ENCODE measurements around the gene PPARG.
A peak's percentile ranks its signal among the peaks of the same experiment; 100 is the strongest.

PPARG gene

GRCh38 chr3:12396471-12396870, 107.6 kb downstream of the PPARG start:
- H3K4me1 ChIP-seq (ENCODE audit: control insufficient read depth in 5 of 5, insufficient read depth in 5 of 5, low read length in 5 of 5): peaks cover 8 to 73% (median 60%) of the 10 kb centered on the region in 5 donors

GRCh38 chr3:12399226-12399625, 110.4 kb downstream of the PPARG start:
- H3K9me3 ChIP-seq (ENCODE audit: control insufficient read depth in 5 of 5, low read length in 5 of 5): no peaks in the 10 kb centered on the region
- H3K27ac ChIP-seq (ENCODE audit: low read depth, low read length): peak overlapping the region; percentile 51
- no peak overlapping the region for H3K9ac ChIP-seq (ENCODE audit: low read length in 5 of 5)
- H3K27me3 ChIP-seq (ENCODE audit: control insufficient read depth in 5 of 5, insufficient read depth in 4 of 5, low read length in 5 of 5): no peaks in the 10 kb centered on the region
- H3K36me3 ChIP-seq (ENCODE audit: control insufficient read depth in 5 of 5, insufficient read depth in 5 of 5, low read length in 5 of 5): peaks cover 8 to 50% (median 12%) of the 10 kb centered on the region in 5 donors
- peaks cover 8 to 52% (median 39%) of the 10 kb centered on the region in 5 donors for H3K4me1 ChIP-seq (ENCODE audit: control insufficient read depth in 5 of 5, insufficient read depth in 5 of 5, low read length in 5 of 5)
- H3K4me3 ChIP-seq (ENCODE audit: low read depth in 1 of 5, low read length in 5 of 5): no peak overlapping the region

More at GRCh38 chr3:12396471-12396870, 107.6 kb downstream of the PPARG start:
- Histone ChIP-seq H3K36me3 (ENCODE audit: control insufficient read depth in 5 of 5, insufficient read depth in 5 of 5, low read length in 5 of 5) (peaks cover 8 to 50% (median 22%) of the 10 kb centered on the region in 5 donors), H3K9me3 (ENCODE audit: control insufficient read depth in 5 of 5, low read length in 5 of 5) (no peaks in the 10 kb centered on the region), H3K4me3 (ENCODE audit: low read depth in 1 of 5, low read length in 5 of 5) (no peak overlapping the region), H3K9ac (ENCODE audit: low read length in 5 of 5) (no peak overlapping the region), H3K27me3 (ENCODE audit: control insufficient read depth in 5 of 5, insufficient read depth in 4 of 5, low read length in 5 of 5) (no peaks in the 10 kb centered on the region), H3K27ac (ENCODE audit: low read depth, low read length) (peak overlapping the region; percentile 89)

GRCh38 chr3:12400616-12401194, 111.8 kb downstream of the PPARG start:
- Histone ChIP-seq H3K9me3 (ENCODE audit: control insufficient read depth in 5 of 5, low read length in 5 of 5) (no peaks in the 10 kb centered on the region), H3K27ac (ENCODE audit: low read depth, low read length) (peak overlapping the region; percentile 83), H3K4me3 (ENCODE audit: low read depth in 1 of 5, low read length in 5 of 5) (no peak overlapping the region), H3K27me3 (ENCODE audit: control insufficient read depth in 5 of 5, insufficient read depth in 4 of 5, low read length in 5 of 5) (no peaks in the 10 kb centered on the region), H3K36me3 (ENCODE audit: control insufficient read depth in 5 of 5, insufficient read depth in 5 of 5, low read length in 5 of 5) (peaks cover 7 to 40% (median 12%) of the 10 kb centered on the region in 5 donors), H3K9ac (ENCODE audit: low read length in 5 of 5) (no peak overlapping the region), H3K4me1 (ENCODE audit: control insufficient read depth in 5 of 5, insufficient read depth in 5 of 5, low read length in 5 of 5) (peaks cover 5 to 43% (median 28%) of the 10 kb centered on the region in 5 donors)

- peak overlapping the region; percentile 83 for H3K27ac ChIP-seq (ENCODE audit: low read depth, low read length)
- H3K9me3 ChIP-seq (ENCODE audit: control insufficient read depth in 5 of 5, low read length in 5 of 5): no peaks in the 10 kb centered on the region
- no peak overlapping the region for H3K4me3 ChIP-seq (ENCODE audit: low read depth in 1 of 5, low read length in 5 of 5)
- peaks cover 7 to 41% (median 13%) of the 10 kb centered on the region in 5 donors for H3K36me3 ChIP-seq (ENCODE audit: control insufficient read depth in 5 of 5, insufficient read depth in 5 of 5, low read length in 5 of 5)
- H3K9ac ChIP-seq (ENCODE audit: low read length in 5 of 5): no peak overlapping the region
- peaks cover 5 to 44% (median 33%) of the 10 kb centered on the region in 5 donors for H3K4me1 ChIP-seq (ENCODE audit: control insufficient read depth in 5 of 5, insufficient read depth in 5 of 5, low read length in 5 of 5)
- no peaks in the 10 kb centered on the region for H3K27me3 ChIP-seq (ENCODE audit: control insufficient read depth in 5 of 5, insufficient read depth in 4 of 5, low read length in 5 of 5)
These were observed 112.3 kb downstream of the PPARG start for GRCh38 chr3:12401208-12401607.

- no peaks in the 10 kb centered on the region for H3K27me3 ChIP-seq (ENCODE audit: control insufficient read depth in 5 of 5, insufficient read depth in 4 of 5, low read length in 5 of 5)
- peak overlapping the region in 1 of 5 donors; percentile 26 for H3K4me3 ChIP-seq (ENCODE audit: low read depth in 1 of 5, low read length in 5 of 5)
- H3K9ac ChIP-seq (ENCODE audit: low read length in 5 of 5): peak overlapping the region in 2 of 5 donors; percentile 22 to 60
- H3K9me3 ChIP-seq (ENCODE audit: control insufficient read depth in 5 of 5, low read length in 5 of 5): no peaks in the 10 kb centered on the region
- peaks cover 18 to 63% (median 37%) of the 10 kb centered on the region in 5 donors for H3K36me3 ChIP-seq (ENCODE audit: control insufficient read depth in 5 of 5, insufficient read depth in 5 of 5, low read length in 5 of 5)
- H3K27ac ChIP-seq (ENCODE audit: low read depth, low read length): peak overlapping the region; percentile 89
- peaks cover 2 to 34% (median 21%) of the 10 kb centered on the region in 5 donors for H3K4me1 ChIP-seq (ENCODE audit: control insufficient read depth in 5 of 5, insufficient read depth in 5 of 5, low read length in 5 of 5)
These were observed 116.8 kb downstream of the PPARG start for GRCh38 chr3:12405432-12406272.

GRCh38 chr3:12408984-12409683, 120.3 kb downstream of the PPARG start:
- peaks cover 22 to 65% (median 42%) of the 10 kb centered on the region in 5 donors for H3K36me3 ChIP-seq (ENCODE audit: control insufficient read depth in 5 of 5, insufficient read depth in 5 of 5, low read length in 5 of 5)
- no peaks in the 10 kb centered on the region for H3K9me3 ChIP-seq (ENCODE audit: control insufficient read depth in 5 of 5, low read length in 5 of 5)
- H3K4me3 ChIP-seq (ENCODE audit: low read depth in 1 of 5, low read length in 5 of 5): no peak overlapping the region
- peak overlapping the region; percentile 89 for H3K27ac ChIP-seq (ENCODE audit: low read depth, low read length)
- H3K9ac ChIP-seq (ENCODE audit: low read length in 5 of 5): no peak overlapping the region
- peaks cover 2 to 50% (median 26%) of the 10 kb centered on the region in 5 donors for H3K4me1 ChIP-seq (ENCODE audit: control insufficient read depth in 5 of 5, insufficient read depth in 5 of 5, low read length in 5 of 5)
- H3K27me3 ChIP-seq (ENCODE audit: control insufficient read depth in 5 of 5, insufficient read depth in 4 of 5, low read length in 5 of 5): no peaks in the 10 kb centered on the region

- H3K9ac ChIP-seq (ENCODE audit: low read length in 5 of 5): no peak overlapping the region
- peak overlapping the region; percentile 89 for H3K27ac ChIP-seq (ENCODE audit: low read depth, low read length)
- peaks cover 22 to 62% (median 42%) of the 10 kb centered on the region in 5 donors for H3K36me3 ChIP-seq (ENCODE audit: control insufficient read depth in 5 of 5, insufficient read depth in 5 of 5, low read length in 5 of 5)
- peaks cover 2 to 58% (median 29%) of the 10 kb centered on the region in 5 donors for H3K4me1 ChIP-seq (ENCODE audit: control insufficient read depth in 5 of 5, insufficient read depth in 5 of 5, low read length in 5 of 5)
- H3K27me3 ChIP-seq (ENCODE audit: control insufficient read depth in 5 of 5, insufficient read depth in 4 of 5, low read length in 5 of 5): no peaks in the 10 kb centered on the region
- no peak overlapping the region for H3K4me3 ChIP-seq (ENCODE audit: low read depth in 1 of 5, low read length in 5 of 5)
- no peaks in the 10 kb centered on the region for H3K9me3 ChIP-seq (ENCODE audit: control insufficient read depth in 5 of 5, low read length in 5 of 5)
These were observed 121.1 kb downstream of the PPARG start for GRCh38 chr3:12409684-12410596.

- no peaks in the 10 kb centered on the region for H3K9me3 ChIP-seq (ENCODE audit: control insufficient read depth in 5 of 5, low read length in 5 of 5)
- H3K4me1 ChIP-seq (ENCODE audit: control insufficient read depth in 5 of 5, insufficient read depth in 5 of 5, low read length in 5 of 5): peaks cover 4 to 64% (median 40%) of the 10 kb centered on the region in 5 donors
- no peak overlapping the region for H3K9ac ChIP-seq (ENCODE audit: low read length in 5 of 5)
- peaks cover 20 to 49% (median 29%) of the 10 kb centered on the region in 5 donors for H3K36me3 ChIP-seq (ENCODE audit: control insufficient read depth in 5 of 5, insufficient read depth in 5 of 5, low read length in 5 of 5)
- no peak overlapping the region for H3K4me3 ChIP-seq (ENCODE audit: low read depth in 1 of 5, low read length in 5 of 5)
- H3K27me3 ChIP-seq (ENCODE audit: control insufficient read depth in 5 of 5, insufficient read depth in 4 of 5, low read length in 5 of 5): no peaks in the 10 kb centered on the region
- H3K27ac ChIP-seq (ENCODE audit: low read depth, low read length): peak overlapping the region; percentile 34
These were observed 124.9 kb downstream of the PPARG start for GRCh38 chr3:12413721-12414255.
